K562 (cell line): ENCODE data around the gene ADAT1. TPM values are rescaled to one million over a fixed set of nuclear protein-coding genes. Genes with fewer than 3 reads are reported as not detected.

ENCODE experiments used
- CBX3 ChIP-seq, 2 experiments: IDR thresholded peaks; 1 replicate in 1 of 2; 2 replicates in 1 of 2; pipeline ENCODE4 v1.6.1; 2012; ENCODE audit warnings: inconsistent platforms in 2 of 2, low read length in 2 of 2, borderline replicate concordance in 1 of 2, control low read depth in 1 of 2
- CGGBP1 ChIP-seq: fragments of 250-450 bp; sonication (Bioruptor Pico); IDR thresholded peaks from 2 replicates; pipeline ENCODE4 v1.9.0; 2021; ENCODE audit warnings: mild to moderate bottlenecking
- ELF1 ChIP-seq: fragments of 200-800 bp; sonication (Bioruptor generic); IDR thresholded peaks from 2 replicates; pipeline ENCODE4 v1.6.1; 2016; ENCODE audit warnings: missing genetic modification characterization, missing compliant biosample characterization
- ETS1 ChIP-seq: conservative IDR thresholded peaks from 2 replicates; pipeline ENCODE4 v1.6.1; 2011; ENCODE audit warnings: low read depth, mild to moderate bottlenecking, low read length; ENCODE audit not compliant: control insufficient read depth
- MCM2 ChIP-seq: fragments of 450-650 bp; IDR thresholded peaks from 2 replicates; pipeline ENCODE4 v1.6.1; 2017; ENCODE audit warnings: low read depth, mild to moderate bottlenecking
- MEF2D ChIP-seq: conservative IDR thresholded peaks from 2 replicates; pipeline ENCODE4 v1.6.1; 2016; ENCODE audit warnings: low read depth, missing genetic modification characterization, missing compliant biosample characterization
- PHB2 ChIP-seq: fragments of 450-650 bp; IDR thresholded peaks from 2 replicates; pipeline ENCODE4 v1.6.1; 2017; ENCODE audit warnings: low read depth
- POLR2AphosphoS5 ChIP-seq: IDR thresholded peaks from 2 replicates; pipeline ENCODE4 v1.6.1; 2011; ENCODE audit warnings: mild to moderate bottlenecking, low read depth, low read length, moderate library complexity; ENCODE audit not compliant: control insufficient read depth, insufficient read depth
- POLR2B ChIP-seq: fragments of 450-650 bp; IDR thresholded peaks from 2 replicates; pipeline ENCODE4 v1.6.1; 2018; ENCODE audit warnings: low read depth; ENCODE audit not compliant: partially characterized antibody
- SMARCB1 ChIP-seq: IDR thresholded peaks from 2 replicates; pipeline ENCODE4 v1.6.1; 2011; ENCODE audit warnings: improper control_type of control experiment, low read depth; ENCODE audit not compliant: insufficient read length
- THRAP3 ChIP-seq: fragments of 450-650 bp; IDR thresholded peaks from 2 replicates; pipeline ENCODE4 v1.6.1; 2016; ENCODE audit warnings: mild to moderate bottlenecking, inconsistent platforms, borderline replicate concordance
- ZBTB40 ChIP-seq, 2 experiments: fragments of 450-650 bp in 1 of 2; sonication (generic) in 1 of 2; formaldehyde crosslinking in 1 of 2; IDR thresholded peaks; 2 replicates each; pipeline versions ENCODE4 v1.7.1 to v1.9.0; 2016 to 2022; ENCODE audit warnings: inconsistent platforms in 1 of 2, mild to moderate bottlenecking in 1 of 2, missing genetic modification reagents in 1 of 2
- ZNF449 ChIP-seq: fragments of 250-450 bp; sonication (Bioruptor Pico); IDR thresholded peaks from 2 replicates; pipeline ENCODE4 v1.8.0; 2022; ENCODE audit warnings: moderate library complexity, mild to moderate bottlenecking, inconsistent platforms
- ZNF561 ChIP-seq: fragments of 450-650 bp; formaldehyde crosslinking; conservative IDR thresholded peaks from 2 replicates; pipeline ENCODE4 v1.4.0; 2020; ENCODE audit warnings: mild to moderate bottlenecking, moderate library complexity
- polyA plus RNA-seq, 8 experiments: library from polyadenylated mRNA; depleted of rRNA in 4 of 8; stranded (reverse) in 5 of 8; unstranded in 3 of 8; fragments of >200 nt; fragmentation: Nextera tagmentation in 2 of 8; fragmentation: Illumina TruSeq in 1 of 8; extraction: Ambion mirVana in 2 of 8; extraction: Trizol in 1 of 8; gene quantifications; 2 replicates each; pipeline versions ENCODE4 v1.2.1 to v1.2.3, GENCODE V29; 2011 to 2014; ENCODE audit warnings: inconsistent platforms in 1 of 8, missing spikeins in 1 of 8
- total RNA-seq, 7 experiments: library from RNA; depleted of rRNA in 6 of 7; stranded (reverse); fragments of >200 nt in 6 of 7; fragmentation: Illumina TruSeq in 2 of 7; extraction: Trizol in 2 of 7; gene quantifications; 2 replicates each; pipeline versions ENCODE4 v1.2.1 to v1.2.3, GENCODE V29; 2011 to 2021; ENCODE audit warnings: low replicate concordance in 1 of 7

Gene ADAT1
- total and polyA plus RNA-seq, 9 of the 15 experiments (the other 6 are each of a cell fraction or from before 2014, with no cell fraction given): 16.0 to 36.7 (median 28.2) TPM

GRCh38 chr16:75559564-75560372, 63.3 kb downstream of the ADAT1 start (continued):
- TF ChIP-seq ZBTB40 (IDR thresholded peaks at IDR 0.05): no peak; the same call in 1 of the 2 replicates
- TF ChIP-seq ZBTB40 (CRISPR knock-in tag; IDR thresholded peaks at IDR 0.05): no peak
- 0 out of 2 replicates have a peak, but pooled peaks have one; percentile 12 for TF ChIP-seq CGGBP1 (CRISPR knock-in tag)
- no peak for TF ChIP-seq ZNF449 (CRISPR knock-in tag)
- TF ChIP-seq POLR2B: peak; percentile 57
- TF ChIP-seq CBX3 (IDR thresholded peaks at IDR 0.05; ENCODE audit: borderline replicate concordance in 1 of 2, low read length in 2 of 2): 0 out of 3 replicates have a peak, but pooled peaks of 1 of the 2 experiments have one; percentile 32
- no peak for TF ChIP-seq MEF2D (tag)
- TF ChIP-seq MCM2: no peak
- no peak for TF ChIP-seq ETS1
- TF ChIP-seq ELF1 (tag): peak; percentile 23; the same call in 1 of the 2 replicates
- no peak for TF ChIP-seq SMARCB1
- peak; percentile 57 for TF ChIP-seq POLR2AphosphoS5
- TF ChIP-seq ZNF561 (CRISPR knock-in tag): no peak
- no peak for TF ChIP-seq PHB2
- TF ChIP-seq THRAP3: no peak
